Nephron progenitor cell (in vitro differentiated cells): ENCODE measurements around the gene PCAT7.
"Not testable (repeated sequence)": the region's sequence is repeated elsewhere in the genome, so short reads cannot be mapped to it uniquely, and the experiment has no call there.

Source experiments
- DNase-seq: peaks from one replicate; pipeline ENCODE4 v3.0.0; 2021
- H3K27ac Mint-ChIP-seq: 2 replicates; pipeline ENCODE4 v1.8.0; 2021; ENCODE audit warnings: mild to moderate bottlenecking, moderate library complexity, mixed read lengths
- H3K27me3 Mint-ChIP-seq: 2 replicates; pipeline ENCODE4 v1.8.0; 2021; ENCODE audit warnings: mild to moderate bottlenecking, low read depth, mixed read lengths; ENCODE audit not compliant: poor library complexity
- H3K36me3 Mint-ChIP-seq: 2 replicates; pipeline ENCODE4 v1.8.0; 2021; ENCODE audit warnings: low read depth, mixed read lengths
- H3K4me1 Mint-ChIP-seq: 2 replicates; pipeline ENCODE4 v1.8.0; 2021; ENCODE audit warnings: mixed read lengths
- H3K4me3 Mint-ChIP-seq: 2 replicates; pipeline ENCODE4 v1.8.0; 2021; ENCODE audit warnings: mild to moderate bottlenecking, moderate library complexity, mixed read lengths
- H3K9me3 Mint-ChIP-seq: 2 replicates; pipeline ENCODE4 v1.8.0; 2021; ENCODE audit warnings: mild to moderate bottlenecking, moderate library complexity, mixed read lengths
- TF ChIP-seq, protein P1 (sequence below): fragments of 200-600 bp; sonication (generic); IDR thresholded peaks from 2 replicates; pipeline ENCODE4 v1.5.0; 2021; ENCODE audit warnings: antibody characterized with exemption

The PCAT7 gene

DNA sequence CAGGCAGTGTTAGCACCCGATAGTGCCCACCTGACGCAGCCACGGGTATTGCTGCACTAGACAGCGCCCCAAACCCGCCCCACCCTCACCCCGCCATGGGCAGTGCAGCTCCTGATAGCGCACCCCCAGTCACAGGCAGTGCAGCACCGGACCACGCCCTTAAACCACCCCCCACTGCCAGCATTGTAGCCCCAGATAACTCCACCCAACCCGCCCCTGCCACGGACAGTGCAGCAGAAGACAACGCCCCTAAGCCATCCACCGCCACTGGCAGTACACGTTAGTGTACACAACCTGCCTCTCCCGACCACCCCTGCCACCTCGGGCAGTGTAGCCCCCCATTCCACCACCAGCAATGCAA lies 825 bp upstream of the PCAT7 start:
- H3K9me3 Mint-ChIP-seq, result peaks cover 10% of the 10 kb centered on the region
- DNase-seq, result no peak

DNA sequence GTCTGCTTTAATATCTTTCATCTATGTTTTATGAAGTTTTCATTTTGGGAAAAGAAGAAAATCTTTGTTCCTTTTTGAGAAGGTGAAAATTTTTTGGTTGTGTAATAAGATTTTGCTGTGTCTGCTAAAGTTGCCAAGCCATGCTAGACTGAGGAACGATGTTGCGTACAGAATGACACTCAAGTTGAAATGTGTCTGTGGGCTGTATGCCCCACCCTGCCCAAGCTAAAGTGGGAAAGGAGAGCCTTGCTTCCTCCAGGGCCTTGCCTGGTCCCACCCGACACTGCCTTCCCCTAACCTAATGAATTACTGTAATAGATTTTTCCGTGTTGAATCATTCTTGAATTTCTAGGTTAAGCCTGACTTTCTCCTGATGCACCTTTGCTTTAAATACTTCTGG lies 2.5 kb downstream of the PCAT7 start:
- Mint-ChIP-seq H3K4me3 (no peak overlapping the region), H3K27ac (no peak overlapping the region), H3K27me3 (peaks cover 17% of the 10 kb centered on the region), H3K9me3 (no peaks in the 10 kb centered on the region), H3K4me1 (peaks cover 8% of the 10 kb centered on the region), H3K36me3 (peaks cover 17% of the 10 kb centered on the region)
- no peak for DNase-seq
- TF ChIP-seq, protein P1, sequence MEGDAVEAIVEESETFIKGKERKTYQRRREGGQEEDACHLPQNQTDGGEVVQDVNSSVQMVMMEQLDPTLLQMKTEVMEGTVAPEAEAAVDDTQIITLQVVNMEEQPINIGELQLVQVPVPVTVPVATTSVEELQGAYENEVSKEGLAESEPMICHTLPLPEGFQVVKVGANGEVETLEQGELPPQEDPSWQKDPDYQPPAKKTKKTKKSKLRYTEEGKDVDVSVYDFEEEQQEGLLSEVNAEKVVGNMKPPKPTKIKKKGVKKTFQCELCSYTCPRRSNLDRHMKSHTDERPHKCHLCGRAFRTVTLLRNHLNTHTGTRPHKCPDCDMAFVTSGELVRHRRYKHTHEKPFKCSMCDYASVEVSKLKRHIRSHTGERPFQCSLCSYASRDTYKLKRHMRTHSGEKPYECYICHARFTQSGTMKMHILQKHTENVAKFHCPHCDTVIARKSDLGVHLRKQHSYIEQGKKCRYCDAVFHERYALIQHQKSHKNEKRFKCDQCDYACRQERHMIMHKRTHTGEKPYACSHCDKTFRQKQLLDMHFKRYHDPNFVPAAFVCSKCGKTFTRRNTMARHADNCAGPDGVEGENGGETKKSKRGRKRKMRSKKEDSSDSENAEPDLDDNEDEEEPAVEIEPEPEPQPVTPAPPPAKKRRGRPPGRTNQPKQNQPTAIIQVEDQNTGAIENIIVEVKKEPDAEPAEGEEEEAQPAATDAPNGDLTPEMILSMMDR, result no peak

More for the DNA sequence above, 825 bp upstream of the PCAT7 start:
- Mint-ChIP-seq H3K27me3 (peaks cover 17% of the 10 kb centered on the region), H3K4me1 (peaks cover 10% of the 10 kb centered on the region), H3K36me3 (peaks cover 24% of the 10 kb centered on the region), H3K4me3 (no peak overlapping the region), H3K27ac (no peak overlapping the region)
- TF ChIP-seq, protein P1, result no peak

DNA sequence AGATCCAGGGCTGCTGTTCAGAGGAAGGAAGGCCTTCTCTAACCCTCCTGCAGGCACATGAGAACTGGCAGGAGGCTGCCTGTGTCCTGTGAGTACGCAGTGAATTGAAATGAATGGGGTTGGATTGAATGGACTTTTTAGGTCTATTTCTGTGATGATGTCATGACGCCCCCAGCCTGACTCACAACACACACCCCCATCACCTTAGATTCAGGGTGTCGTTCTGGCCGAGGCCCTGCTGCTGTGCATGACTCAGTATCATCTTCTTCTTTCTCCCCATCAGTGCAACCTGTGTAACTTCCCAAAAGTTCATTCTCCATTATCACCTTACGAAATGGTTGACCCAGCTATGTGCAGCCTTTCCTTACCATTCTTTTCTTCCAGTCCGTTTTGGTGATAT lies 5.4 kb downstream of the PCAT7 start:
- no peaks in the 10 kb centered on the region for H3K4me1 Mint-ChIP-seq
- no peak overlapping the region for H3K27ac Mint-ChIP-seq
- no peak for DNase-seq
- H3K36me3 Mint-ChIP-seq, result peaks cover 36% of the 10 kb centered on the region
- H3K27me3 Mint-ChIP-seq, result peaks cover 17% of the 10 kb centered on the region
- TF ChIP-seq, protein P1, result no peak
- H3K4me3 Mint-ChIP-seq, result no peak overlapping the region
- peaks cover 5% of the 10 kb centered on the region for H3K9me3 Mint-ChIP-seq

DNA sequence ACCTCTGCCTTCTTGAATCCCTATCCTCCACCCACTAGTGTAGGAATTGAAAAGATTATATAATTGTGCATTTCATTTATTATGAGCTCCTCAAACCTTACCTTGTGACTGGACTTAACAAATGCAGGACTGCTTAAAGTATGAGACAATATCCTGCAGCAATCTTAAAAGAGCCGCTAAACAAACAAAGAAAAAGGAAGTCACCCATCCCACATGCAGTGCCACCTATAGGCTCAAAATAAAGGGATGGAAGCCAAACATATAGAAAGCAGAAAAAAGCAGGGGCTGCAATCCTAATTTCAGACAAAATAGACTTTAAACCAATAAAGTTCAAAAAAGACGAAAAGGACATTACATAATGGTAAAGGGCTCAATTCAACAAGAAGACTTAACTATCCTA lies 8.7 kb downstream of the PCAT7 start:
- no peak overlapping the region for H3K27ac Mint-ChIP-seq
- no peaks in the 10 kb centered on the region for H3K27me3 Mint-ChIP-seq
- H3K9me3 Mint-ChIP-seq, result peaks cover 5% of the 10 kb centered on the region
- H3K4me1 Mint-ChIP-seq, result no peaks in the 10 kb centered on the region
- peaks cover 50% of the 10 kb centered on the region for H3K36me3 Mint-ChIP-seq
- DNase-seq, result no peak
- TF ChIP-seq, protein P1, result no peak
- no peak overlapping the region for H3K4me3 Mint-ChIP-seq

DNA sequence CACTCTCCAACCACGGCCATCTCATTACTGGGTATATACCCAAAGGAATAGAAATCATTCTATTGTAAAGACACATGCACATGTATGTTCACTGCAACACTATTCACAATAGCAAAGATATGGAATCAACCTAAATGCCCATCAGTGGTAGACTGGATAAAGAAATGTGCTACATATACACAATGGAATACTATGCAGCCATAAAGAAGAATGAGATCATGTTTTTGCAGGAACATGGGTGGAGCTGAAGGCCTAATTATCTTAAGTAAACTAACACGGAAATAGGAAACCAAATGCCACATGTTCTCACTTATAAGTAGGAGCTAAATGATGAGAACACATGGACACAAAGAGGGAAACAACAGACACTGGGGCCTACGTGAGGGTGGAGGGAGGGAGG lies 9.4 kb downstream of the PCAT7 start:
- DNase-seq, H3K4me3 Mint-ChIP-seq, H3K4me1 Mint-ChIP-seq, H3K27me3 Mint-ChIP-seq, H3K27ac Mint-ChIP-seq, H3K9me3 Mint-ChIP-seq: not testable (repeated sequence)
- H3K36me3 Mint-ChIP-seq, result peaks cover 50% of the 10 kb centered on the region

DNA sequence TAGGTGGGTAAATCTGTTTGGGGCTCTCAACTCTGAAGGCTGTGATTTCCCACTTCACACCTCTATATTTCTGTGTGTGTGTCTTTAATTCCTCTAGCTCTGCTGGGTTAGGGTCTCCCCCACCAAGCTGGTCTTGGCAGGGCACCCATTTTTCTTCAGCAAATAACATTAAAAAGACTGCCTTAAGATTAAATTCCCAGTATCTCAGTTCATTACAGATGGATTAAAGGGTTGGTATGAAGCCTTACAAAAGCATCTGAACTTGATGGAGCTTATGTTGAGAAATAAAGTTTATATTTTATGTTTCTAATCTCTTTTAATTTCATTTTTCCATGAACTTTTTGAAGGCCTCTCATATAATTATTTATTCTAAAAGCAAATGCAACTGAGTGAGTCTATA lies 11.7 kb downstream of the PCAT7 start:
- no peak overlapping the region for H3K27ac Mint-ChIP-seq
- DNase-seq, result no peak
- H3K27me3 Mint-ChIP-seq, result no peaks in the 10 kb centered on the region
- TF ChIP-seq, protein P1, result no peak
- peaks cover 43% of the 10 kb centered on the region for H3K36me3 Mint-ChIP-seq
- peaks cover 5% of the 10 kb centered on the region for H3K9me3 Mint-ChIP-seq
- H3K4me1 Mint-ChIP-seq, result no peaks in the 10 kb centered on the region
- H3K4me3 Mint-ChIP-seq, result no peak overlapping the region
